ENCODE measurements around the gene FAM83F.

FAM83F gene

GRCh38 chr22:40035351-40035750 lies 40.6 kb downstream of the FAM83F start:
- peaks cover 0 to 7% of the 10 kb centered on the region in 2 donors for H3K36me3 ChIP-seq (ENCODE audit: control insufficient read depth in 2 of 2, insufficient read depth in 2 of 2, low read length in 2 of 2)
- H3K27ac ChIP-seq (ENCODE audit: low read depth in 2 of 2, low read length in 2 of 2), result no peak overlapping the region
- no peak overlapping the region for H3K9ac ChIP-seq (ENCODE audit: low read depth in 1 of 2, low read length in 2 of 2)
- no peaks in the 10 kb centered on the region for H3K27me3 ChIP-seq (ENCODE audit: control insufficient read depth in 2 of 2, insufficient read depth in 2 of 2, low read length in 2 of 2)
- H3K4me3 ChIP-seq (ENCODE audit: low read length in 2 of 2), result no peak overlapping the region
- peaks cover 0 to under 1% of the 10 kb centered on the region in 2 donors for H3K4me1 ChIP-seq (ENCODE audit: control insufficient read depth in 2 of 2, insufficient read depth in 2 of 2, low read length in 2 of 2)
- H3K9me3 ChIP-seq (ENCODE audit: control insufficient read depth in 2 of 2, low read length in 2 of 2), result no peaks in the 10 kb centered on the region

GRCh38 chr22:40036126-40036525 lies 41.4 kb downstream of the FAM83F start:
- Histone ChIP-seq H3K36me3 (ENCODE audit: control insufficient read depth in 2 of 2, insufficient read depth in 2 of 2, low read length in 2 of 2) (peaks cover 0 to 7% of the 10 kb centered on the region in 2 donors), H3K9me3 (ENCODE audit: control insufficient read depth in 2 of 2, low read length in 2 of 2) (no peaks in the 10 kb centered on the region), H3K27me3 (ENCODE audit: control insufficient read depth in 2 of 2, insufficient read depth in 2 of 2, low read length in 2 of 2) (no peaks in the 10 kb centered on the region), H3K4me3 (ENCODE audit: low read length in 2 of 2) (no peak overlapping the region), H3K9ac (ENCODE audit: low read depth in 1 of 2, low read length in 2 of 2) (no peak overlapping the region), H3K4me1 (ENCODE audit: control insufficient read depth in 2 of 2, insufficient read depth in 2 of 2, low read length in 2 of 2) (peaks cover 0 to 6% of the 10 kb centered on the region in 2 donors), H3K27ac (ENCODE audit: low read depth in 2 of 2, low read length in 2 of 2) (no peak overlapping the region)

GRCh38 chr22:40036591-40037225 lies 42.0 kb downstream of the FAM83F start:
- Histone ChIP-seq H3K4me3 (ENCODE audit: low read length in 2 of 2) (no peak overlapping the region), H3K27ac (ENCODE audit: low read depth in 2 of 2, low read length in 2 of 2) (no peak overlapping the region), H3K4me1 (ENCODE audit: control insufficient read depth in 2 of 2, insufficient read depth in 2 of 2, low read length in 2 of 2) (peaks cover 0 to 8% of the 10 kb centered on the region in 2 donors), H3K9me3 (ENCODE audit: control insufficient read depth in 2 of 2, low read length in 2 of 2) (no peaks in the 10 kb centered on the region), H3K36me3 (ENCODE audit: control insufficient read depth in 2 of 2, insufficient read depth in 2 of 2, low read length in 2 of 2) (peaks cover 0 to 4% of the 10 kb centered on the region in 2 donors), H3K27me3 (ENCODE audit: control insufficient read depth in 2 of 2, insufficient read depth in 2 of 2, low read length in 2 of 2) (no peaks in the 10 kb centered on the region), H3K9ac (ENCODE audit: low read depth in 1 of 2, low read length in 2 of 2) (no peak overlapping the region)

- Histone ChIP-seq H3K9me3 (ENCODE audit: control insufficient read depth in 2 of 2, low read length in 2 of 2) (no peaks in the 10 kb centered on the region), H3K4me1 (ENCODE audit: control insufficient read depth in 2 of 2, insufficient read depth in 2 of 2, low read length in 2 of 2) (peaks cover 0 to 8% of the 10 kb centered on the region in 2 donors), H3K9ac (ENCODE audit: low read depth in 1 of 2, low read length in 2 of 2) (no peak overlapping the region), H3K4me3 (ENCODE audit: low read length in 2 of 2) (no peak overlapping the region), H3K27ac (ENCODE audit: low read depth in 2 of 2, low read length in 2 of 2) (no peak overlapping the region), H3K27me3 (ENCODE audit: control insufficient read depth in 2 of 2, insufficient read depth in 2 of 2, low read length in 2 of 2) (no peaks in the 10 kb centered on the region), H3K36me3 (ENCODE audit: control insufficient read depth in 2 of 2, insufficient read depth in 2 of 2, low read length in 2 of 2) (no peaks in the 10 kb centered on the region)
Measured at GRCh38 chr22:40037320-40037719, 42.6 kb downstream of the FAM83F start.

- Histone ChIP-seq H3K36me3 (ENCODE audit: control insufficient read depth in 2 of 2, insufficient read depth in 2 of 2, low read length in 2 of 2) (no peaks in the 10 kb centered on the region), H3K9ac (ENCODE audit: low read depth in 1 of 2, low read length in 2 of 2) (no peak overlapping the region), H3K9me3 (ENCODE audit: control insufficient read depth in 2 of 2, low read length in 2 of 2) (no peaks in the 10 kb centered on the region), H3K27ac (ENCODE audit: low read depth in 2 of 2, low read length in 2 of 2) (no peak overlapping the region), H3K4me1 (ENCODE audit: control insufficient read depth in 2 of 2, insufficient read depth in 2 of 2, low read length in 2 of 2) (peaks cover 13 to 19% of the 10 kb centered on the region in 2 donors), H3K27me3 (ENCODE audit: control insufficient read depth in 2 of 2, insufficient read depth in 2 of 2, low read length in 2 of 2) (no peaks in the 10 kb centered on the region), H3K4me3 (ENCODE audit: low read length in 2 of 2) (no peak overlapping the region)
Measured at GRCh38 chr22:40039482-40040115, 44.8 kb downstream of the FAM83F start.

- Histone ChIP-seq H3K27ac (ENCODE audit: low read depth in 2 of 2, low read length in 2 of 2) (peak overlapping the region in 1 of 2 donors; percentile 13), H3K36me3 (ENCODE audit: control insufficient read depth in 2 of 2, insufficient read depth in 2 of 2, low read length in 2 of 2) (no peaks in the 10 kb centered on the region), H3K9me3 (ENCODE audit: control insufficient read depth in 2 of 2, low read length in 2 of 2) (no peaks in the 10 kb centered on the region), H3K27me3 (ENCODE audit: control insufficient read depth in 2 of 2, insufficient read depth in 2 of 2, low read length in 2 of 2) (no peaks in the 10 kb centered on the region), H3K4me3 (ENCODE audit: low read length in 2 of 2) (no peak overlapping the region), H3K4me1 (ENCODE audit: control insufficient read depth in 2 of 2, insufficient read depth in 2 of 2, low read length in 2 of 2) (peaks cover 13 to 22% of the 10 kb centered on the region in 2 donors), H3K9ac (ENCODE audit: low read depth in 1 of 2, low read length in 2 of 2) (no peak overlapping the region)
Measured at GRCh38 chr22:40040927-40041326, 46.2 kb downstream of the FAM83F start.

- Histone ChIP-seq H3K9ac (ENCODE audit: low read depth in 1 of 2, low read length in 2 of 2) (no peak overlapping the region), H3K27ac (ENCODE audit: low read depth in 2 of 2, low read length in 2 of 2) (peak overlapping the region in 1 of 2 donors; percentile 13), H3K4me3 (ENCODE audit: low read length in 2 of 2) (no peak overlapping the region), H3K27me3 (ENCODE audit: control insufficient read depth in 2 of 2, insufficient read depth in 2 of 2, low read length in 2 of 2) (no peaks in the 10 kb centered on the region), H3K9me3 (ENCODE audit: control insufficient read depth in 2 of 2, low read length in 2 of 2) (no peaks in the 10 kb centered on the region), H3K4me1 (ENCODE audit: control insufficient read depth in 2 of 2, insufficient read depth in 2 of 2, low read length in 2 of 2) (peaks cover 16 to 23% of the 10 kb centered on the region in 2 donors), H3K36me3 (ENCODE audit: control insufficient read depth in 2 of 2, insufficient read depth in 2 of 2, low read length in 2 of 2) (no peaks in the 10 kb centered on the region)
Measured at GRCh38 chr22:40041366-40042137, 46.8 kb downstream of the FAM83F start.

GRCh38 chr22:40042312-40042711 lies 47.6 kb downstream of the FAM83F start:
- H3K4me1 ChIP-seq (ENCODE audit: control insufficient read depth in 2 of 2, insufficient read depth in 2 of 2, low read length in 2 of 2), result peaks cover 16 to 23% of the 10 kb centered on the region in 2 donors
- H3K27ac ChIP-seq (ENCODE audit: low read depth in 2 of 2, low read length in 2 of 2), result no peak overlapping the region
- no peak overlapping the region for H3K4me3 ChIP-seq (ENCODE audit: low read length in 2 of 2)
- no peaks in the 10 kb centered on the region for H3K9me3 ChIP-seq (ENCODE audit: control insufficient read depth in 2 of 2, low read length in 2 of 2)
- H3K27me3 ChIP-seq (ENCODE audit: control insufficient read depth in 2 of 2, insufficient read depth in 2 of 2, low read length in 2 of 2), result no peaks in the 10 kb centered on the region
- H3K36me3 ChIP-seq (ENCODE audit: control insufficient read depth in 2 of 2, insufficient read depth in 2 of 2, low read length in 2 of 2), result no peaks in the 10 kb centered on the region
- no peak overlapping the region for H3K9ac ChIP-seq (ENCODE audit: low read depth in 1 of 2, low read length in 2 of 2)

GRCh38 chr22:40043081-40043480 lies 48.3 kb downstream of the FAM83F start:
- Histone ChIP-seq H3K27ac (ENCODE audit: low read depth in 2 of 2, low read length in 2 of 2) (peak overlapping the region; percentile 95 to 96), H3K4me3 (ENCODE audit: low read length in 2 of 2) (peak overlapping the region; percentile 93 to 94), H3K27me3 (ENCODE audit: control insufficient read depth in 2 of 2, insufficient read depth in 2 of 2, low read length in 2 of 2) (no peaks in the 10 kb centered on the region), H3K36me3 (ENCODE audit: control insufficient read depth in 2 of 2, insufficient read depth in 2 of 2, low read length in 2 of 2) (no peaks in the 10 kb centered on the region), H3K4me1 (ENCODE audit: control insufficient read depth in 2 of 2, insufficient read depth in 2 of 2, low read length in 2 of 2) (peaks cover 16 to 23% of the 10 kb centered on the region in 2 donors), H3K9ac (ENCODE audit: low read depth in 1 of 2, low read length in 2 of 2) (no peak overlapping the region), H3K9me3 (ENCODE audit: control insufficient read depth in 2 of 2, low read length in 2 of 2) (no peaks in the 10 kb centered on the region)

GRCh38 chr22:40043793-40044101 lies 49.0 kb downstream of the FAM83F start:
- Histone ChIP-seq H3K27ac (ENCODE audit: low read depth in 2 of 2, low read length in 2 of 2) (peak overlapping the region; percentile 95 to 96), H3K9ac (ENCODE audit: low read depth in 1 of 2, low read length in 2 of 2) (peak overlapping the region; percentile 79 to 82), H3K36me3 (ENCODE audit: control insufficient read depth in 2 of 2, insufficient read depth in 2 of 2, low read length in 2 of 2) (no peaks in the 10 kb centered on the region), H3K27me3 (ENCODE audit: control insufficient read depth in 2 of 2, insufficient read depth in 2 of 2, low read length in 2 of 2) (no peaks in the 10 kb centered on the region), H3K9me3 (ENCODE audit: control insufficient read depth in 2 of 2, low read length in 2 of 2) (no peaks in the 10 kb centered on the region), H3K4me3 (ENCODE audit: low read length in 2 of 2) (peak overlapping the region; percentile 93 to 94), H3K4me1 (ENCODE audit: control insufficient read depth in 2 of 2, insufficient read depth in 2 of 2, low read length in 2 of 2) (peaks cover 16 to 23% of the 10 kb centered on the region in 2 donors)
